IMR-90 (cell line): Measurements from ENCODE around the gene ESRRG. TPM values are rescaled to one million over a fixed set of nuclear protein-coding genes. Genes with fewer than 3 reads are reported as not detected.

Source experiments
- ATAC-seq: fragments of 200-7000 bp; cut with Tn5 transposase; 2 replicates; pipeline ENCODE4 v1.9.1; 2020; ENCODE audit warnings: low read depth, mild to moderate bottlenecking, moderate library complexity
- BruUV-seq: library from RNA; stranded (reverse); fragments of 400-500 nt; replicated peaks from 2 replicates; lab custom pipeline; 2021; lab: Mats Ljungman, UMichigan
- CTCF ChIA-PET: fragments of 300-600 bp; formaldehyde crosslinking; extraction: SDS; loops from one replicate; lab custom pipeline; 2021; ENCODE audit warnings: antibody characterized with exemption; lab: Yijun Ruan, JAX
- POLR2A ChIA-PET: fragments of 300-600 bp; sonication (Branson Sonifier 250); formaldehyde crosslinking; loops from one replicate; lab custom pipeline; 2022; ENCODE audit warnings: antibody characterized with exemption; ENCODE audit not compliant: unreplicated experiment; lab: Charles Lee
- DNase-seq: peaks from one replicate; pipeline ENCODE4 v3.0.0; 2013
- H2AFZ ChIP-seq: replicated peaks from 2 replicates; pipeline ENCODE3; 2013; ENCODE audit warnings: low read length, mild to moderate bottlenecking; ENCODE audit not compliant: poor library complexity
- H2AK5ac ChIP-seq: 2 replicates; pipeline ENCODE4 v1.6.1; 2013; ENCODE audit warnings: low read depth, low read length, inconsistent platforms
- H2AK9ac ChIP-seq: replicated peaks from 2 replicates; pipeline ENCODE3; 2013; ENCODE audit warnings: mild to moderate bottlenecking, low read depth, low read length, moderate library complexity; ENCODE audit not compliant: poor library complexity
- H2BK120ac ChIP-seq: 2 replicates; pipeline ENCODE4 v1.6.1; 2013; ENCODE audit warnings: low read depth, low read length, inconsistent platforms
- H2BK15ac ChIP-seq: 3 replicates; pipeline ENCODE4 v1.6.1; 2013; ENCODE audit warnings: low read depth, low read length, inconsistent platforms
- H2BK20ac ChIP-seq: 2 replicates; pipeline ENCODE4 v1.6.1; 2013; ENCODE audit warnings: low read depth, mild to moderate bottlenecking, inconsistent platforms, low read length, moderate library complexity
- H2BK5ac ChIP-seq: 2 replicates; pipeline ENCODE4 v1.6.1; 2013; ENCODE audit warnings: mild to moderate bottlenecking, low read depth, low read length, inconsistent platforms; ENCODE audit not compliant: poor library complexity, severe bottlenecking
- H3K14ac ChIP-seq: replicated peaks from 2 replicates; pipeline ENCODE4 v1.6.1; 2013; ENCODE audit warnings: low read depth, low read length, inconsistent platforms
- H3K18ac ChIP-seq: 2 replicates; pipeline ENCODE4 v1.6.1; 2013; ENCODE audit warnings: low read depth, low read length, control low read depth
- H3K23ac ChIP-seq: 2 replicates; pipeline ENCODE4 v1.6.1; 2013; ENCODE audit warnings: low read depth, low read length, inconsistent platforms
- H3K27ac ChIP-seq: 2 replicates; pipeline ENCODE4 v1.5.1; 2013; ENCODE audit warnings: mild to moderate bottlenecking, control low read depth, low read length; ENCODE audit not compliant: insufficient read depth
- H3K27me3 ChIP-seq: 2 replicates; pipeline ENCODE4 v1.6.1; 2013; ENCODE audit warnings: low read length; ENCODE audit not compliant: control insufficient read depth, insufficient read depth
- H3K36me3 ChIP-seq: 2 replicates; pipeline ENCODE4 v1.6.1; 2013; ENCODE audit warnings: low read length, mixed read lengths; ENCODE audit not compliant: control insufficient read depth, insufficient read depth
- H3K4ac ChIP-seq: 2 replicates; pipeline ENCODE4 v1.6.1; 2013; ENCODE audit warnings: low read depth, low read length, inconsistent platforms
- H3K4me1 ChIP-seq: 2 replicates; pipeline ENCODE4 v1.6.1; 2013; ENCODE audit warnings: low read length, mixed read lengths; ENCODE audit not compliant: control insufficient read depth, insufficient read depth
- H3K4me2 ChIP-seq: 2 replicates; pipeline ENCODE4 v1.6.1; 2013; ENCODE audit warnings: low read depth, mild to moderate bottlenecking, control low read depth, low read length, moderate library complexity
- H3K4me3 ChIP-seq: 2 replicates; pipeline ENCODE4 v1.5.1; 2013; ENCODE audit warnings: low read depth, mild to moderate bottlenecking, control low read depth, low read length, moderate library complexity; ENCODE audit not compliant: insufficient read depth
- H3K56ac ChIP-seq: 2 replicates; pipeline ENCODE4 v1.6.1; 2013; ENCODE audit warnings: low read length, inconsistent platforms; ENCODE audit not compliant: insufficient read depth; ENCODE audit errors: extremely low read depth
- H3K79me1 ChIP-seq, 2 experiments: 2 replicates each; pipeline ENCODE4 v1.6.1; 2013; ENCODE audit warnings: low read length in 2 of 2, inconsistent platforms in 1 of 2, low read depth in 1 of 2
- H3K9ac ChIP-seq: 2 replicates; pipeline ENCODE4 v1.6.1; 2013; ENCODE audit warnings: low read depth, low read length, control low read depth
- H3K9me1 ChIP-seq: 2 replicates; pipeline ENCODE4 v1.6.1; 2013; ENCODE audit warnings: low read length, inconsistent platforms; ENCODE audit not compliant: insufficient read depth
- H3K9me3 ChIP-seq: 2 replicates; pipeline ENCODE4 v1.6.1; 2013; ENCODE audit warnings: low read length; ENCODE audit not compliant: control insufficient read depth, insufficient read depth
- H4K20me1 ChIP-seq: 2 replicates; pipeline ENCODE4 v1.6.1; 2013; ENCODE audit warnings: low read length, inconsistent platforms; ENCODE audit not compliant: insufficient read depth
- H4K5ac ChIP-seq: 2 replicates; pipeline ENCODE4 v1.6.1; 2013; ENCODE audit warnings: mild to moderate bottlenecking, low read depth, low read length, control low read depth
- H4K8ac ChIP-seq, 2 experiments: 2 replicates each; pipeline ENCODE4 v1.6.1; 2013; ENCODE audit warnings: low read depth in 2 of 2, low read length in 2 of 2, control low read depth in 1 of 2, inconsistent platforms in 1 of 2
- H4K91ac ChIP-seq: 2 replicates; pipeline ENCODE4 v1.6.1; 2013; ENCODE audit warnings: low read depth, low read length, inconsistent platforms; ENCODE audit not compliant: insufficient read depth
- BHLHE40 ChIP-seq: fragments of 150-350 bp; IDR thresholded peaks from 2 replicates; pipeline ENCODE4 v1.6.1; 2016; ENCODE audit warnings: mild to moderate bottlenecking, low read depth, low read length
- CEBPB ChIP-seq: IDR thresholded peaks from 2 replicates; pipeline ENCODE4 v1.6.1; 2012; ENCODE audit warnings: low read depth, low read length, improper control_type of control experiment
- CHD1 ChIP-seq: IDR thresholded peaks from 2 replicates; pipeline ENCODE4 v1.6.1; 2012; ENCODE audit warnings: low read depth, low read length, improper control_type of control experiment
- CTCF ChIP-seq: conservative IDR thresholded peaks from 2 replicates; pipeline ENCODE4 v1.5.1; 2012; ENCODE audit warnings: mild to moderate bottlenecking, low read depth, low read length, improper control_type of control experiment
- MAFK ChIP-seq: IDR thresholded peaks from 2 replicates; pipeline ENCODE4 v1.6.1; 2012; ENCODE audit warnings: low read depth, low read length, improper control_type of control experiment
- MAZ ChIP-seq: IDR thresholded peaks from 2 replicates; pipeline ENCODE4 v1.6.1; 2012; ENCODE audit warnings: low read depth, mild to moderate bottlenecking, low read length, improper control_type of control experiment, moderate library complexity, borderline replicate concordance
- MXI1 ChIP-seq: IDR thresholded peaks from 2 replicates; pipeline ENCODE4 v1.6.1; 2012; ENCODE audit warnings: low read depth, mild to moderate bottlenecking, low read length, moderate library complexity, borderline replicate concordance
- NFE2L2 ChIP-seq: fragments of 150-350 bp; IDR thresholded peaks from 2 replicates; pipeline ENCODE4 v1.6.1; 2016; ENCODE audit warnings: low read depth, mild to moderate bottlenecking, low read length
- POLR2A ChIP-seq: IDR thresholded peaks from 2 replicates; pipeline ENCODE4 v1.6.1; 2012; ENCODE audit warnings: mild to moderate bottlenecking, low read depth, low read length
- RAD21 ChIP-seq: IDR thresholded peaks from 2 replicates; pipeline ENCODE4 v1.6.1; 2012; ENCODE audit warnings: low read length, improper control_type of control experiment
- RCOR1 ChIP-seq: IDR thresholded peaks from 2 replicates; pipeline ENCODE4 v1.6.1; 2012; ENCODE audit warnings: mild to moderate bottlenecking, low read length, improper control_type of control experiment; ENCODE audit not compliant: insufficient replicate concordance
- RFX5 ChIP-seq: IDR thresholded peaks from 2 replicates; pipeline ENCODE4 v1.8.0; 2012; ENCODE audit warnings: low read depth, mild to moderate bottlenecking, low read length, moderate library complexity
- SMC3 ChIP-seq: fragments of 150-350 bp; IDR thresholded peaks from 2 replicates; pipeline ENCODE4 v1.6.1; 2016; ENCODE audit warnings: low read depth, mild to moderate bottlenecking, antibody characterized with exemption, low read length, moderate library complexity
- WGBS, 2 experiments: methylation state at CpG; one replicate each; pipeline versions ENCODE4 v1.1.5 to v1.1.7; 2013; ENCODE audit warnings: missing lambda C conversion rate in 2 of 2; ENCODE audit not compliant: insufficient read length in 1 of 2; ENCODE audit errors: extremely low coverage in 2 of 2; 5-methylcytosine and 5-hydroxymethylcytosine counted together
- dilution Hi-C: fragments of 300-500 bp; cut with HindIII; formaldehyde crosslinking; loops from one replicate; pipeline ENCODE4 v1.14.3; 2018; ENCODE audit warnings: low sequenced_read_pairs; ENCODE audit not compliant: unreplicated experiment
- in situ Hi-C: fragments of 300-500 bp; cut with MboI; formaldehyde crosslinking; loops from 3 replicates; pipeline ENCODE4 v1.14.3; 2019; ENCODE audit warnings: low sequenced_read_pairs, inconsistent platforms, mixed read lengths
- intact Hi-C: fragments of 100-400 bp; cut with micrococcal nuclease; formaldehyde crosslinking; loops from 2 replicates; pipeline ENCODE4 v1.10.0; 2022
- polyA plus RNA-seq, 3 experiments: library from polyadenylated mRNA; depleted of rRNA; stranded (reverse); fragments of >200 nt; gene quantifications; 2 replicates each; pipeline ENCODE4 v1.2.3, GENCODE V29; 2012; ENCODE audit warnings: low replicate concordance in 1 of 3
- total RNA-seq: library from RNA; depleted of rRNA; stranded (reverse); fragments of >200 nt; gene quantifications from 2 replicates; pipeline ENCODE4 v1.2.3, GENCODE V29; 2012

ESRRG gene
- total and polyA plus RNA-seq, 2 of the 4 experiments (the other 2 are of a cell fraction): 0.17 to 0.54 TPM

GRCh38 chr1:216555653-216556052 lies 167.6 kb downstream of the ESRRG start:
- Histone ChIP-seq H2AFZ (no peak overlapping the region), H3K4me3 (no peak overlapping the region), H2AK9ac (no peak overlapping the region), H3K14ac (no peak overlapping the region), H3K36me3 (no peaks in the 10 kb centered on the region), H3K9me1 (no peaks in the 10 kb centered on the region), H3K56ac (no peak overlapping the region), H3K4me2 (no peak overlapping the region), H3K4ac (no peak overlapping the region), H2BK5ac (no peak overlapping the region), H3K79me1 (no peaks in the 10 kb centered on the region), H3K27me3 (no peaks in the 10 kb centered on the region), H4K8ac (no peak overlapping the region), H4K91ac (no peak overlapping the region), H2BK15ac (no peak overlapping the region), H3K4me1 (peaks cover 4% of the 10 kb centered on the region), H3K18ac (no peak overlapping the region), H3K27ac (no peak overlapping the region), H4K5ac (no peak overlapping the region; the same call in 1 of the 2 replicates), H2BK20ac (no peak overlapping the region), H2AK5ac (0 out of 2 replicates have a peak overlapping the region, but pooled peaks have one; percentile 75), H3K23ac (no peak overlapping the region), H2BK120ac (no peak overlapping the region), H3K9ac (no peak overlapping the region), H3K9me3 (no peaks in the 10 kb centered on the region), H4K20me1 (no peaks in the 10 kb centered on the region)
- ChIA-PET CTCF (interaction anchor here (0.5 kb wide), 1 partner anchor 46 kb away, joined by 3 read pairs; no protein-coding TSS in a partner anchor), POLR2A (no interaction called here)
- TF ChIP-seq MAZ (no peak), POLR2A (no peak), CHD1 (no peak), MAFK (no peak), SMC3 (no peak), MXI1 (no peak), RFX5 (no peak), CTCF (no peak), CEBPB (no peak), BHLHE40 (no peak), RAD21 (no peak), RCOR1 (no peak), NFE2L2 (no peak)
- intact Hi-C loops (no loop called here), dilution Hi-C loops (no loop called here), in situ Hi-C loops (loop anchor here (25.0 kb wide), 1 partner anchor 568 kb away; no protein-coding TSS in a partner anchor)
- BruUV-seq: no TSS peak
- DNase-seq (no peak), ATAC-seq (no peak)
- no CpG with 5 or more reads among the region's 4 CpGs for WGBS, 2 experiments
